CD8-positive, alpha-beta memory T cell (primary cell): ENCODE data around the gene TRMT2A. TPM values are rescaled to one million over a fixed set of nuclear protein-coding genes. Genes with fewer than 3 reads are reported as not detected.

Experiments
- CTCF ChIA-PET: fragments of 350-600 bp; sonication (Branson Sonifier 250); formaldehyde crosslinking; loops from one replicate; lab custom pipeline; 2021; ENCODE audit warnings: antibody characterized with exemption; lab: Charles Lee
- POLR2A ChIA-PET: fragments of 350-600 bp; sonication (Branson Sonifier 250); formaldehyde crosslinking; loops from one replicate; lab custom pipeline; 2021; ENCODE audit warnings: antibody characterized with exemption; lab: Charles Lee
- DNase-seq, 5 donors: peaks; one replicate each; pipeline versions ENCODE4 v3.0.0 to v3.0.0-alpha.2; 2020 to 2022; ENCODE audit warnings: mixed read lengths in 1 of 5
- H3K27ac ChIP-seq: one replicate; pipeline ENCODE4 v1.7.0; 2013; ENCODE audit warnings: low read depth, mild to moderate bottlenecking, low read length, moderate library complexity
- H3K27me3 ChIP-seq: 2 replicates; pipeline ENCODE4 v1.7.0; 2013; ENCODE audit warnings: low read length, mild to moderate bottlenecking; ENCODE audit not compliant: insufficient read depth, poor library complexity, severe bottlenecking
- H3K36me3 ChIP-seq: 2 replicates; pipeline ENCODE4 v1.7.0; 2013; ENCODE audit warnings: mild to moderate bottlenecking, low read length, moderate library complexity; ENCODE audit not compliant: insufficient read depth
- H3K4me1 ChIP-seq: 2 replicates; pipeline ENCODE4 v1.7.0; 2013; ENCODE audit warnings: mild to moderate bottlenecking, low read length, moderate library complexity; ENCODE audit not compliant: insufficient read depth
- H3K4me3 ChIP-seq: 2 replicates; pipeline ENCODE4 v1.7.0; 2013; ENCODE audit warnings: mild to moderate bottlenecking, low read length
- H3K9me3 ChIP-seq: 2 replicates; pipeline ENCODE4 v1.7.0; 2013; ENCODE audit warnings: mild to moderate bottlenecking, low read length
- H3K27ac Mint-ChIP-seq, 8 donors: one replicate each; pipeline ENCODE4 v1.8.0; 2020 to 2021; ENCODE audit warnings: mixed read lengths in 8 of 8, mild to moderate bottlenecking in 6 of 8, inconsistent platforms in 3 of 8, moderate library complexity in 3 of 8
- H3K27me3 Mint-ChIP-seq, 2 donors: one replicate each; pipeline ENCODE4 v1.8.0; 2020 to 2021; ENCODE audit warnings: mixed read lengths in 2 of 2, mild to moderate bottlenecking in 1 of 2, moderate library complexity in 1 of 2
- H3K36me3 Mint-ChIP-seq, 3 donors: one replicate each; pipeline ENCODE4 v1.8.0; 2020 to 2021; ENCODE audit warnings: mixed read lengths in 3 of 3, inconsistent platforms in 1 of 3, mild to moderate bottlenecking in 1 of 3
- H3K4me1 Mint-ChIP-seq, 3 donors: one replicate each; pipeline ENCODE4 v1.8.0; 2020 to 2021; ENCODE audit warnings: mixed read lengths in 3 of 3, inconsistent platforms in 1 of 3, mild to moderate bottlenecking in 1 of 3
- H3K4me3 Mint-ChIP-seq, 7 donors: one replicate each; pipeline ENCODE4 v1.8.0; 2020 to 2021; ENCODE audit warnings: mixed read lengths in 7 of 7, mild to moderate bottlenecking in 6 of 7, moderate library complexity in 4 of 7, inconsistent platforms in 2 of 7
- H3K9me3 Mint-ChIP-seq, 5 donors: one replicate each; pipeline ENCODE4 v1.8.0; 2020 to 2022; ENCODE audit warnings: mixed read lengths in 5 of 5, mild to moderate bottlenecking in 3 of 5, moderate library complexity in 2 of 5, inconsistent platforms in 1 of 5
- polyA plus RNA-seq: library from polyadenylated mRNA; unstranded; fragments of 300-500 nt; fragmentation: Illumina TruSeq; gene quantifications from one replicate; pipeline ENCODE4 v1.2.3, GENCODE V29; 2021
- total RNA-seq, 2 experiments: library from RNA; stranded (reverse); gene quantifications; one replicate each; pipeline ENCODE4 v1.2.3, GENCODE V29; 2021

The TRMT2A gene
- total and polyA plus RNA-seq, 3 experiments from 2014 or later: 35.6 to 121 (median 108) TPM

- Mint-ChIP-seq H3K36me3 (peaks cover 28 to 92% (median 40%) of the 10 kb centered on the region in 3 donors), H3K4me3 (peak overlapping the region; percentile 55 to 89 (median 77))
- POLR2A ChIA-PET: interaction anchor here (1.1 to 1.5 kb wide), 3 partner anchors 9 to 150 kb away, joined by 3 to 5 read pairs (median 3); partner anchors contain the start of gene TXNRD2
Measured at GRCh38 chr22:20091690-20092476, 25.1 kb downstream of the TRMT2A start.

GRCh38 chr22:20090730-20091240 lies 26.2 kb downstream of the TRMT2A start:
- no peak overlapping the region for H3K4me3 ChIP-seq
- peaks cover 58% of the 10 kb centered on the region for H3K4me1 ChIP-seq
- peaks cover 22 to 94% (median 40%) of the 10 kb centered on the region in 3 donors for H3K36me3 Mint-ChIP-seq

More at GRCh38 chr22:20091690-20092476, 25.1 kb downstream of the TRMT2A start:
- H3K27ac Mint-ChIP-seq: peak overlapping the region; percentile 82 to 99 (median 91)
- peaks cover 49% of the 10 kb centered on the region for H3K4me1 ChIP-seq
- no peaks in the 10 kb centered on the region for H3K27me3 ChIP-seq
- CTCF ChIA-PET: interaction anchor here (1.1 to 2.1 kb wide), 4 partner anchors 10 to 37 kb away, joined by 3 to 9 read pairs (median 4); no protein-coding TSS in a partner anchor
- no peaks in the 10 kb centered on the region for H3K9me3 Mint-ChIP-seq
- no peaks in the 10 kb centered on the region for H3K9me3 ChIP-seq
- H3K36me3 ChIP-seq: peaks cover 95% of the 10 kb centered on the region
- H3K4me1 Mint-ChIP-seq: peaks cover 58 to 80% (median 80%) of the 10 kb centered on the region in 3 donors
- H3K27ac ChIP-seq: no peak overlapping the region
- H3K27me3 Mint-ChIP-seq: peaks cover 0 to 4% of the 10 kb centered on the region in 2 donors
- no peak overlapping the region for H3K4me3 ChIP-seq
- peak in 2 of 5 donors; percentile 48 to 52 for DNase-seq

GRCh38 chr22:20089977-20090729 lies 26.9 kb downstream of the TRMT2A start:
- Histone ChIP-seq H3K4me1 (peaks cover 58% of the 10 kb centered on the region), H3K27me3 (no peaks in the 10 kb centered on the region), H3K4me3 (no peak overlapping the region), H3K27ac (peak overlapping the region; percentile 22), H3K36me3 (peaks cover 92% of the 10 kb centered on the region), H3K9me3 (no peaks in the 10 kb centered on the region)
- peak overlapping the region; percentile 9 to 89 (median 67) for H3K4me3 Mint-ChIP-seq
- peak overlapping the region; percentile 74 to 99 (median 86) for H3K27ac Mint-ChIP-seq
- H3K36me3 Mint-ChIP-seq: peaks cover 22 to 93% (median 36%) of the 10 kb centered on the region in 3 donors
- H3K27me3 Mint-ChIP-seq: peaks cover 0 to 4% of the 10 kb centered on the region in 2 donors
- H3K4me1 Mint-ChIP-seq: peaks cover 71 to 93% (median 83%) of the 10 kb centered on the region in 3 donors
- POLR2A ChIA-PET: interaction anchor here (0.6 kb wide), 1 partner anchor 811 kb away, joined by 4 read pairs; no protein-coding TSS in a partner anchor
- DNase-seq: no peak
- no peaks in the 10 kb centered on the region for H3K9me3 Mint-ChIP-seq
- CTCF ChIA-PET: interaction anchor here (0.7 to 1.3 kb wide), 2 partner anchors 11 to 13 kb away, joined by 3 read pairs; no protein-coding TSS in a partner anchor

More at GRCh38 chr22:20090730-20091240, 26.2 kb downstream of the TRMT2A start:
- peaks cover 95% of the 10 kb centered on the region for H3K36me3 ChIP-seq
- no peaks in the 10 kb centered on the region for H3K27me3 ChIP-seq
- POLR2A ChIA-PET: interaction anchor here (0.6 to 1.5 kb wide), 3 partner anchors 11 to 810 kb away, joined by 3 to 5 read pairs (median 4); partner anchors contain the start of gene TXNRD2
- H3K27ac ChIP-seq: peak overlapping the region; percentile 22
- CTCF ChIA-PET: interaction anchor here (1.3 to 2.1 kb wide), 2 partner anchors 9 to 12 kb away, joined by 3 to 9 read pairs; no protein-coding TSS in a partner anchor
- Mint-ChIP-seq H3K27ac (peak overlapping the region; percentile 74 to 99 (median 89)), H3K9me3 (no peaks in the 10 kb centered on the region), H3K27me3 (peaks cover 0 to 4% of the 10 kb centered on the region in 2 donors), H3K4me3 (peak overlapping the region; percentile 55 to 89 (median 77)), H3K4me1 (peaks cover 67 to 90% (median 84%) of the 10 kb centered on the region in 3 donors)
- no peak for DNase-seq
- no peaks in the 10 kb centered on the region for H3K9me3 ChIP-seq

DNA sequence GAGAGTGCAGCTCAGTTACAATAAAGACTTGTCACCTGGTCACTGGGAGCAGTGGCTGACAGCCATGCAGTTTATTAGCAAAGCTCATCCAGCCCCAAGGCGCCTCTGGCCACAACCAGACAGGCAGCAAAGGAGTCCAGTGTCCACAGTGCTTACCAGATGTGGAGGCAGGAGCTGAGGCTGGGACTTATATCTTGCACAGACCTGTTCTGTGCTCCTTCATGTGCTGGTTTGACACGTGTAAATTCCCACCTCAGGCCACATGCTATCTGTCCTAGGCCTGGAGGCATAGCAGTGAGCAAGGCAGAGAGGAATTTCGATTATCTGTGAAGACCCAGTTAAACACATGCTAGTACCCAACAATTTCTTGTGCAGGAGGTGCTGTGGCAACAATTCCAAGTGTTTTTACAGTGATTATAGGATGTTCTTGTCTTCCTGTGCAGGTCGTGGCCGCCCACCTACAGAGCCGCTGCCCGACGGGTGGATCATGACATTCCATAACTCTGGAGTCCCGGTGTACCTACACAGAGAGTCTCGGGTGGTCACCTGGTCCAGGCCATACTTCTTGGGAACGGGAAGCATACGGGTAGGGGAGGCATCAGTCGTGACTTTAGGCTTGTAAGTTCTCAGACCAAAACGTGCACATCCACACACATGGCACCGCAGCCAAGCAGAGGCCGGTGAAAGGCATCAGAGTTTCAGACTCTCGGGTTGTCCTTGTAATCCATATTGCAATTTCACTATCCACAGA lies 27.6 kb downstream of the TRMT2A start:
- no peak overlapping the region for H3K4me3 ChIP-seq
- Mint-ChIP-seq H3K9me3 (no peaks in the 10 kb centered on the region), H3K27ac (peak overlapping the region in 7 of 8 donors; percentile 5 to 96 (median 44)), H3K4me1 (peaks cover 77 to 98% (median 90%) of the 10 kb centered on the region in 3 donors), H3K4me3 (peak overlapping the region in 5 of 7 donors; percentile 29 to 85 (median 50)), H3K27me3 (peaks cover 0 to 4% of the 10 kb centered on the region in 2 donors), H3K36me3 (peaks cover 22 to 86% (median 36%) of the 10 kb centered on the region in 3 donors)
- no peaks in the 10 kb centered on the region for H3K27me3 ChIP-seq
- peaks cover 84% of the 10 kb centered on the region for H3K36me3 ChIP-seq
- ChIA-PET CTCF (interaction anchor here (1.0 kb wide), 1 partner anchor 21 kb away, joined by 3 read pairs; no protein-coding TSS in a partner anchor), POLR2A (no interaction called here)
- H3K27ac ChIP-seq: no peak overlapping the region
- H3K9me3 ChIP-seq: no peaks in the 10 kb centered on the region
- no peak for DNase-seq
- H3K4me1 ChIP-seq: peaks cover 66% of the 10 kb centered on the region

DNA sequence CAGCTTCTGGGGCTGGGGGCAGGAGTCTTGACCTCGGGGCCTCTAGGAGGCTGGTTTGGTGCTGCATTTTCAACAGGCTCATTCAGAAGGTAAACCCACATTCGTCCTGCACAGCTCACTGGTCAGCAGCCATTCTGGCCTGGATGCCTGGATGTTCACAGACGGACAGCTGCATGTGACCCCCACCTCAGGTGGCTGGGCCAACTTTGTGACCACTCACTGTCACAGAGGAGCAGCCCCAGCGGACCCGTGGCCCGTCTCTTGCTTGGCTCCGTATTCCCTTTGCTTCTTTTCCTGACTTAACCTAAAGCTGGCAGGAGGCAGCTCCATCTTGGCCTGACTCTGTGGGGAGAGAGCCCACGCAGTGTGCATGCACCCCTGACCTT lies 28.8 kb downstream of the TRMT2A start:
- Mint-ChIP-seq H3K9me3 (no peaks in the 10 kb centered on the region), H3K27ac (peak overlapping the region in 6 of 8 donors; percentile 38 to 96 (median 80)), H3K27me3 (peaks cover 0 to 4% of the 10 kb centered on the region in 2 donors), H3K4me3 (peak overlapping the region in 4 of 7 donors; percentile 32 to 83 (median 80)), H3K4me1 (peaks cover 86 to 98% (median 92%) of the 10 kb centered on the region in 3 donors), H3K36me3 (peaks cover 22 to 74% (median 36%) of the 10 kb centered on the region in 3 donors)
- H3K4me1 ChIP-seq: peaks cover 77% of the 10 kb centered on the region
- no peaks in the 10 kb centered on the region for H3K27me3 ChIP-seq
- H3K27ac ChIP-seq: no peak overlapping the region
- no peak for DNase-seq
- no peak overlapping the region for H3K4me3 ChIP-seq
- no peaks in the 10 kb centered on the region for H3K9me3 ChIP-seq
- peaks cover 73% of the 10 kb centered on the region for H3K36me3 ChIP-seq
- ChIA-PET CTCF (interaction anchor here (1.0 kb wide), 1 partner anchor 22 kb away, joined by 3 read pairs; no protein-coding TSS in a partner anchor), POLR2A (no interaction called here)

DNA sequence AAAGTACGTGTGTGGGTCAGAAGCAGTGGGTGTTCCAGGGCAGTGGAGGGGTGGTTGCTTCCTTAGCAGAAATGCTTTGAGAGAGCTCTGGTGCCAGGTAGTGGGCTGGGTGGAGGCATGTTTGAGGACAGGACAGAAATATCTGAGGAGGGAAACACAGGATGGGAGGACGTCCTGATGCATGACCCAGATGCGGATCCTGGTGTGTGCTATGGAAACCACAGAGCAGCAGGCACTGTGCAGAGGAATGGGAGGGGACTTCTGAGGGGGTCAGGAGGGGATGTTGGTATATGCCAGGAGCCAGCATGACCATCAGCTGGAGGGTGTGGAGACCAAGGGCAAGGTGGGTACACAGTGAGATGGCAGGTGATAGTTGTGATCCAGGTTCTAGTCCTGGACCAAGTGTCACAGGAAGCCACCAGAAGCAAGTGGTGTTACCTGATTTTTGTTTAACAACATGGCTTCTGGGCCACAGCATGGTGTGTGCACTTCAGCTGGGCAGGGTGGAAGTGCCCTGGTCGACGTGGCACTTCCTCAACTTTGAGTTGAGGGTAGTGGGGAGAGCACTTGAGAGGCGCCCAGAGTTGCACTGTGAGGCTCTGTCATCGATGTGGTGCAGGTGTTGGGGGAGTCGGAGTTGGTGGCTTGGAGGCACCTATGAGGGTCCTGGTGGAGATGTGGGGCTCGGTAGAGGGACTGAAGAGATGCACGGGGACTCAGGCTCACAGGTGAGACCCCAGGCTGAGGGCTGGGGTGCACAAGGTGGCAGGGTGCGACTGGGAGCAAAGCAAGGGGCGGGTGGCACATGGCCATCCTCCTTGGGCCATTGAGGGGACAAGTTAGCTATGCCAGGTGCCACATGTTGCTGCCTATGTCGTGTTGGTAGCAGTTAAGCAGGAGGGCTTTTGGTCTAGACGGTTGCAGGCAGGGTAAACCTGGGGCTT lies 29.4 kb downstream of the TRMT2A start:
- H3K4me3 ChIP-seq: no peak overlapping the region
- POLR2A ChIA-PET: no interaction called here
- peaks cover 0 to 5% of the 10 kb centered on the region in 2 donors for H3K27me3 Mint-ChIP-seq
- no peaks in the 10 kb centered on the region for H3K9me3 ChIP-seq
- peaks cover 22 to 72% (median 36%) of the 10 kb centered on the region in 3 donors for H3K36me3 Mint-ChIP-seq
- peaks cover 89 to 99% (median 93%) of the 10 kb centered on the region in 3 donors for H3K4me1 Mint-ChIP-seq
- H3K27ac Mint-ChIP-seq: peak overlapping the region; percentile 46 to 96 (median 88)
- no peaks in the 10 kb centered on the region for H3K27me3 ChIP-seq
- CTCF ChIA-PET: no interaction called here
- DNase-seq: peak in 1 of 5 donors; percentile 55
- peaks cover 82% of the 10 kb centered on the region for H3K4me1 ChIP-seq
- no peak overlapping the region for H3K27ac ChIP-seq
- no peaks in the 10 kb centered on the region for H3K9me3 Mint-ChIP-seq
- peak overlapping the region; percentile 63 to 91 (median 76) for H3K4me3 Mint-ChIP-seq
- H3K36me3 ChIP-seq: peaks cover 71% of the 10 kb centered on the region
